Endometrial microvascular endothelial cells (primary cell): ENCODE results near the gene ST7. TPM values are rescaled to one million over a fixed set of nuclear protein-coding genes. Genes with fewer than 3 reads are reported as not detected.
"Not testable (repeated sequence)": the region's sequence is repeated elsewhere in the genome, so short reads cannot be mapped to it uniquely, and the experiment has no call there.

Experiments
- in situ Hi-C: cut with HindIII; loops from 2 replicates; pipeline ENCODE4 v1.10.0; 2017; ENCODE audit warnings: low sequenced_read_pairs, low pct_unique_long_range_greater_than_20kb; ENCODE audit errors: inconsistent ontology term
- total RNA-seq: library from RNA; depleted of rRNA; stranded (reverse); fragments of >200 nt; gene quantifications from one replicate; pipeline ENCODE4 v1.2.3, GENCODE V29; 2015; ENCODE audit errors: inconsistent ontology term

Gene ST7
- total RNA-seq, 1 donor from 2014 or later, result 24.0 TPM

DNA sequence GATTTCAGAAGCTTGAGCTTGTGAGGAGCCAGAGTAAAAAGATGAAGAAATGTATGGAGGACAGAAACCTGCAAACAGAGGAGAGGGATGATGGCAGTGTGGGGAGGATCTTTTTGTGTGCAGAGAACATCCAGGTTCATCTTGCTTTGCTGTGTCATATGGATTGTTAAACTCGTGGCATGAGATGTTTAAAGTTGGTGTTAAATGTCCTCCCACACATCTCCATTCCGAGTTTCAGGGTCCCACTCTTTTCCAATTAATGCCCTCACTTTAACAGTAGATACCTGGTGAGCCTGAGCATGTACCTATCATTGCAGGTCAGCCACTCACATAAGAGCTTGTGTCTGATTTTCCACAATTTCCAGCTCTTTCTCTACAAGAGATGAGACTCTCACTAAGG is 147.7 kb downstream of the ST7 start:
- in situ Hi-C loops, result no loop called here

DNA sequence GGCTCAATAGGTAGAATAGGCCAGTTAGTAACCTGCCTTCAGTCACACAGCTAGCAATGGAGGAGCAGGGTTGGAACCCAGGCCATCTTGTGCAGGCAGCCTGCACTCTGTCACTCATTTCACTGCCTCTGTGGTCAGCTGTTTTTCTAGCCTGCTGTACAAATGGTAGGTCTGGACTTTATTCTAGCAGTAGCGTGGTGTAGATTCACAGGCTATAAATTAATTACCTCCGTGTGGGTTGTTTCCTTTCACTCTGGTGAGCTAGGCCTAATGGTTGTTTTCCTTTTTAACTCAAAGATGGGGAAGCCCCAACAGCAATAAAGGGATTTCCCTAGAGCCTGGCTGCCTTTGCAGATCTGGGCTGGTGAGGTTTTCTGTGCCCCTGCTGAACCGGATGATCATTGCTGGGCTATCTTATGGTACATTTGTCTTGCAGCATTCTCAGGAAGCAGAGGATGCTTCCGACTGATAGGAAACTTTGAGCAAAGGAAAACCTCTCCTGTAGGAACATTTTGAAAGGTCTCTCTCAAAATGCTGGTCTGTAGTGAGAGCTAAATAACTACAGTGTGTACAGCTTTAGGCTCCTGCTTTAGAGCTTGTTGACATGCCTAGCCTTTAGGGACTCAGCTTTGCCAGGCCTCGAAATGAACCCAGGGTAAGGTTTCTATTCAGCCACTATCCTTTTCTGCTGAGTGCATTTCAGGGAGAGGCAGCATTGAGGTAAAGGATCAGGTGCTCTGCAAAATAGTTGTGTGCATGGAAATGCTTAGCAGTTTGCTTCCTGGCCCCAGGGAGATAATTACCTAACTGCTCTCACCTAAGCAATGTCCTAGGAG is 157.4 kb downstream of the ST7 start:
- in situ Hi-C loops, result no loop called here

DNA sequence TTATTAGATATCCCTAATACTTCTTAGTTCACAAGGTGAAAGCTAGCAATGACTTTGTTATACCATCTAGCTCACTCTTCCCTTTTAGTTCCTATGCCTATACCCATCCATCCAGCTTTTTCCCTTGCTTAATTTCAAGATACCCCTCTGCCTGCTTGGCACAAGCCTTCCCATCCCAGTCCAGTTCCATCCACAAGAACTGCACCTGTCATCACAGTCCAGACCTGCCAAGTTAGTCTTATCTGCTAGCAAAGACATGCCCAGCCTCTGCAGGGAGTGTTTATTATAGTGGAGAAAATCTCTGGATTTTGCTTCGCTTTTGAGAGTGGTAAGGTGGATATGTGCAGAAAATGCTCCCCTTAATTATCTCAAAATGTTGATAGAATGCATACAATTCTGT is 158.2 kb downstream of the ST7 start:
- in situ Hi-C loops, result no loop called here

DNA sequence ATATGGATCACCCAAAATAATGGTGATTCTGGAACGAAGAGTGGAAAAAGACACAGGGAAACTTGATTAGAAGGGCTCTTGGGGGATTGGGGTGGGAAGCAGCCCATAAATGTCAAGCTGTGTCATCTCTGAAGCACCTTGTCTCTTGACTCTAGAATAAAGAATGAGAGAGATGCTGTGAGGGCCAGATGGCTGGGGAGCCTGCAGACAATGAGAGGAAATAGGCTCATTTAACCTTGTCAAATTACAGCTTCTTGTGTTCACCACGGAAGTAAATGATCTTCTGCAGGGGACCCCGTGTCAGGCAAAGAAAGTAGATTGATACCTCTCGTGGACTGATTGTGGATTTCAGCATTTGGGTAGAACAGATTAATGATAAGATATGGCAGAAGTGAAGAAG is 159.3 kb downstream of the ST7 start:
- in situ Hi-C loops, result no loop called here

DNA sequence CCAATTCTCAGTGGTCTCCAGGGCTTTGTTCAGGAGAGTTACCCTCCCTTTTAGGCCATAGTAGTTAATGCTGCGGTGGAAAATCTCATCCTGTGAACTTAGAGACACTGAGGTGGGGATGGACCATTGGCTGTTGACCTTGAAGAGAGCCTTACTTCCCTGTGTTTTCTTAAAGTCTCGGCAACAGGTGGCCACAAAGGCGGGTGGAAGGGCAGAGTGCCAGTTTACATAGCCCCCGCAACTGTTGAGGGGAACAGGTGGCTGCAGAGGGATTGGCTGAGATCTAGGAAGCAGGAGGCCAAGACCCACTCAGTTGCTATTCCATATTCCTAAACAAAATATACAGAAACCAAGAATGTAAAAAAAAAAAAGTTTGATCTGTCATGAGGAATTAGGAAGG is 160.6 kb downstream of the ST7 start:
- in situ Hi-C loops, result no loop called here

DNA sequence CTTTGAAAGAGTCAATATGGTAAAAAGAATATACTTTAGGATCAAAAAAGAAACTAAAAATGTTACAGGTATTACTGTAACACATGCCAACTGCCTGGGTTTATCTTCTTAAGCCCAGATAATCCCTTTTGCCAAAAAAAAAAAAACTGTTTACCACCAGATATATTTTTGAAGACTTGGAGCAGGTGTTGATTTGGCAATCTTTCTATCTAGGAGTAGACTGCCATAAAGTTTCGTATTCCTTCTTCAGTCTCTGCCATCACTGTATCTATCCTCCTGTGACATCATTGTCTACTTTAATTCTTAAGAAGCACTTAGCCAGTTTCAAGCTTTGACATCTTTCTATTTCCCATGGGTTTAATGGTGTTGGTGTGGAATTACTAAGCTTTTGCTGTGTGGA is 161.0 kb downstream of the ST7 start:
- in situ Hi-C loops, result no loop called here

DNA sequence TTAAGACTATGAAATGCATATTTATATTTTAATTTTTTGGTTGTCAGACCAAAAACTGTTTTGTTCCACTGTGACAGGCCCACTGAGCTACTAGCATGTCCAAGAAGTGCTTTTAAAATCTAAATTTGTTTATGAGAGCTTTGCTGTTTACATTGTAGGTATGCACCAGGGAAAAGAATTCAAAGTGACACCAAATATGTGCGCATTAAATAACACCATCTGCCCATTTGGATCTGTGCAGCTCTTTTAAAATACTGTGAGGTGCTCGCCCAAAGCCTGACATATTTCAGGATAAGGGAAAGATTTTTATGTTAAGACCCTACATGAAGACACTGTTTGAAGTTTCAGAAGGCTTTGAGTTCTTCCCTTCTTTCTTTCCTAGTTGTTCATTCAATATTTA is 162.9 kb downstream of the ST7 start:
- in situ Hi-C loops, result no loop called here

DNA sequence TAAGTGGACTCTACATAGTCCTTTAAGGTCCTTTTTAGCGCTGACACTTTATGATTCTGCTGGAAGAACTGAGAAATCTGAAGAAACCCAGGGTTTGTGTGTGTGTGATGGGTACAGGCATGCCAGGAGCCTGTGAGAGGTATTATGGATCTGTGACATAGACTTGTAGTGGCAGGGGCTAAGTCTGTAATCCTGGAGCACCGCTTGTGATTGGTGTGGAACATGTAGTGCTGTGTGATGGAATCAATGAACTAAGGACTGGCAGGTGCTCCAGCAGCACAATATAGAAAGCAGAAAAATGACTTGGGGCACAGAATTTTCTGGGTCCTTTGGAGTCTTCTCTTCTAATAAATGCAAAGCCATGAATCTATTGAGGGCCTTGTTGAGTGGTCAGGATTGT is 163.9 kb downstream of the ST7 start:
- in situ Hi-C loops, result no loop called here

DNA sequence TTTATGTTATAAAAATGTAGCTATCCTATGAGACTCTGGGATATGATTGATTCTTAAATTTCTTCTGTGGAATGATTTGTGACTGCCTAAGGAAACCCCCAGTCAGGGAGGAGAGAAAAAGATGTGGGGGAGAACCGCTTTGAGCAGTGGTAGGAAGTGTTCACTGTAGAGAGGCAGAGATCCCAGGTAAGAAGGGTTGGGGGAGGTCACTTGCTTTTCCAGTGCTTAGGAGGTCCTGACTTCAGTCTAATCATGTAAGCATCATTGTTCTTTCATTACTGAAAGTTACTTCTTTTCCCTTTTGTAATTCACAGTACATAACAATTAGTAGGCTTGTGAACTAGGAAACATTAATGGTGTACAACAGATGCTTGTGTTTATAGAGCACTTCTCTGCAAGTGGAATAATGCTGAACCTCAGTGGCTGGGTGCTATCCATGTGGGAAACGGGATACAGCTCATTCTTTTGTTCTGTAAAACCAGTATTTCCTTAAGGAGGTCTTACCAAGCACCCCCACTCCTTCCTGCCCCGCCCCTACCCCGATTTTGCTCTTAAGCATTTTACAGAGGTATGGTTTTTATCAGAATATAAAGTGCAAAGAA is 165.4 kb downstream of the ST7 start:
- in situ Hi-C loops, result no loop called here

DNA sequence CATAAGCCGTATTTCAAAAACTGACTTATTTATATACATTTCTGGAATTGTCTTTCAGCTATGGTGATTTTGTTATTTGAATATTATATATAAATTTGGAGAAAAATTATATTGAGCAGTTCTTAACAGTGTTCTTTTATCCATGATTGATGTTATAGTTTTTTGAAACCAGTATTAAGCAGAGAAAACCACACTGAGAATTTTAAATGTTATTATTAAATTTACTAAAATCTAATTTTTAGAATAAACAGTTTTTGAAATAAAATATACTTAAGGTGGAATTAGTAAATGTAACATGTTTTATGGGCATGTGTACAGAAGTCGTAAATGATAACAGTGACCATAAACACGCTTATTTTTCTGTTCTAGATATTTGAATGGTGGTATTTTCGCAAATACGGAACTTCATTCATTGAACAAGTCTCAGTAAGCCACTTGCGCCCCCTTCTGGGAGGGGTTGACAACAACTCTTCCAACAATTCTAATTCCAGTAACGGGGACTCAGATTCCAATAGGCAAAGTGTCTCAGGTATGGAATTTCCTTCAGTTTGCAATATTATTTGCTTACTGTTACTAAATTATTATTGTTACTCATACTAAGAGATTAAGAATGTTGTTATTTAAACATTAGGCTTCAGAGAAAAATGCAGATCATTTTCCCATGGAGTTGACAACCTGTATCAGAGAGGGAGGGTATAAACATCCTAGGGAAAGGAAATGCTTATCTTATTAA is 166.1 kb downstream of the ST7 start:
- in situ Hi-C loops, result no loop called here

DNA sequence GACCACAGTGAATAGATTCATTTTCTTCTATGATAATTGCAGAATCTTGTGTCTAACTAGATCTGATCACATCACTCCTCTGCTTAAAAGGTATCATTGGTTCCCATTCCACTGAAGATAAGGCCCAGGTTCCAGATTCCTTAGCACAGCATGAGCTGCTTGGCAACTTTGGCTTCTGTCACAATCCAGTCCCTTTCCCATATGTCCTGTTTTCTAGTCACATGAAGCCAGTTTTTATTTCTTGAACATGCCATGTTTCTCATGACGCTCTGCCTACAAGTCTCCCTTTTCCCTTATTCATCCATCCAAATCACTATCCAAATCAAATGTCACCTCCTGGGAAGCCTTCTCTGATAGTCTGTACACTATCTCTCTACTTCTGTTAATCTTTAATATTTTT is 167.0 kb downstream of the ST7 start:
- in situ Hi-C loops, result not testable (repeated sequence)

DNA sequence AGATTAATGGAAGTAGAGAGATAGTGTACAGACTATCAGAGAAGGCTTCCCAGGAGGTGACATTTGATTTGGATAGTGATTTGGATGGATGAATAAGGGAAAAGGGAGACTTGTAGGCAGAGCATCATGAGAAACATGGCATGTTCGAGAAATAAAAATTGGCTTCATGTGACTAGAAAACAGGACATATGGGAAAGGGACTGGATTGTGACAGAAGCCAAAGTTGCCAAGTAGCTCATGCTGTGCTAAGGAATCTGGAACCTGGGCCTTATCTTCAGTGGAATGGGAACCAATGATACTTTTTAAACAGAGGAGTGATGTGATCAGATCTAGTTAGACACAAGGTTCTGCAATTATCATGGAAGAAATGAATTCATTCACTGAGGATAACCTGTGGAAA is 168.7 kb downstream of the ST7 start:
- in situ Hi-C loops, result not testable (repeated sequence)

DNA sequence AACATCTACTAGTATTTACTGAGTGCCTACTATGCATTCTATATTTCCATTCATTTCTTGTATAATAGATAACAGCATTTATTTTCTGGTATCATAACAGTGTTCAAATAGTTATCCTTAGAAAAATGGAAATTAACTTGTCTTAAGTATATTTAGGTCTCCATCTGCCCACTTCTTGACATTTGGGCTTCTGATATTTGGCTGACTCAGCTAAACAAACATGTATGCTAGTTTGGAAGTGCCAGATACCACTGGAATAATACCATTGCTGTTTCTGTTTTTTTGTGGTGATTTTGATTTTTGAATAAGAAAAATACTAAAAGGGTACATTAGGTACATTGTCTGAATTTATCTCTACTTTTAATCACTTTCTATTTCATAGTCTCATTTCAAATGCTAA is 169.2 kb downstream of the ST7 start:
- in situ Hi-C loops, result no loop called here

DNA sequence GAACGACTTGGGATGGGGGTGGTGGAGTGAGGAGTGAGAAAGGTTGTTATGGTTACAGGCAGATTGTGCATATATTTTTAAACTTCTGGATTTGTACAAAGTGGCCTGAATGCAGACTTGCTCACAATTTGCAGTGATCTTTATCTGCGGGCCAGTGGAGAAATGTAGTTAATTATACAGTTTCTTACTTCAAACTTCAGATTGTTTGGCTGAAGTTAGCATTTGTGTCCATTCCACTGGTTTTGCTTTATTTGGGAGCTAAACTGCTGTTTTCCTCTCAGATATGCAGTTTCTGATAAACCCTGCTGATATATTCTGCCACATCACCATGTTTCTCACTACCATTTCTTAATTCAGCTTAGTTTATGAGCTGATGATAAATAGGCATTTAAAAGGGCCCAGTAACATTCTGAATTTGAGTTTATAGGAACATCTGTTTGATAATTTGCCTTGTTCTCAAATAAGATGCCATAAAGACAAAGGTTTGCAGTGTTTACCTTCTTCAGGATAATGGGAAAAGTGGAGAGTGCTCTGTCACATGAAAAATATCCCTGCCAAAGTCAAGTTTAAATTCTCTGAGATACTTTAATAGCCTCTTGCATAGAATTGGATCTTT is 170.1 kb downstream of the ST7 start:
- in situ Hi-C loops, result no loop called here

DNA sequence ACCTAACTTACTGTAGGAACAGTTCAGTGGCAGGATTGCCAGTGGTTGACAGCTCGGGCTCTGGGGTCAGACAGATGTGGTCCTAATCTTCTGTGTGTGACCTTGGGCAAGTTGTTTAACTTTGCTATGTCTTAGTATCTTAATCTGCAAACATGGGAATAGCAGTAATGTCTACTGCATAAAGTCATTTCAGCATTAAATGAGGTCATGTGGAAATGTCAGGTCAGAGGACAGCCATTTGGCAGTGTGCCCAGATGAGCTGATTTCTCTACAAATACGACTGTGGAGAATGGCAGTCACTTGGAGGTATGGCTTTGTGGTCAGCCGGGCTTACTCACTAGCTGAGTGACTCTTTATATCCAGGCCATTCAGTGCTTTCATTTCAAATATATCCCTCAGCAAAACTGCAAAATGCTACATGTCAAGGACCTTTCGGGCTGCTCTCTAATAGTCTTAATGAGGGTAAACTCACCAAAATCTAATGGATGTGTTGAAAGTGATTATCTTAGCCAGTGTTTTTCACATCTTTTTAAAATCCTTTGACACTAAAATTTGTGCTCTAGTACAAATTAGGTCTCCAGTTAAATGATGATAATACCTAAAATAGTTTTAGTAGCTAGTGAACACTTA is 171.4 kb downstream of the ST7 start:
- in situ Hi-C loops, result no loop called here

DNA sequence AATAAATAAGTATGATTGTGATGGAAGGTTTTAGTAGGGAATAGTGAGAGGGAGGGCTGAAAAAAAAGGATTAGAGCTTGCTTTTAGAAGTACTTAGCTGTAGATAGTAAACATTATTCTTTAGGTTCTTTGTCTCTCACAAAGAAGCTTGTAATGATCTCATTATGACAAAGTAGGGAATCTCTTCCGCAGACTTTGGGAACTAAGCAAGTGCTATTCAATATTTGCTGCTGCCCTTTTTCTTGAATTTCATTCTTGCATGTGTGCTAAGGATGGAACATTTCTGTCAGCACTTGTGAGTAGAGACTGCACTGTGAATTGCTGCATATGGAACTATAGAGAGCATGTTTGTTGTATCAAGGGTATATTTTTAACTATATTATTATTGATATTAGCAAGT is 173.4 kb downstream of the ST7 start:
- in situ Hi-C loops, result no loop called here

DNA sequence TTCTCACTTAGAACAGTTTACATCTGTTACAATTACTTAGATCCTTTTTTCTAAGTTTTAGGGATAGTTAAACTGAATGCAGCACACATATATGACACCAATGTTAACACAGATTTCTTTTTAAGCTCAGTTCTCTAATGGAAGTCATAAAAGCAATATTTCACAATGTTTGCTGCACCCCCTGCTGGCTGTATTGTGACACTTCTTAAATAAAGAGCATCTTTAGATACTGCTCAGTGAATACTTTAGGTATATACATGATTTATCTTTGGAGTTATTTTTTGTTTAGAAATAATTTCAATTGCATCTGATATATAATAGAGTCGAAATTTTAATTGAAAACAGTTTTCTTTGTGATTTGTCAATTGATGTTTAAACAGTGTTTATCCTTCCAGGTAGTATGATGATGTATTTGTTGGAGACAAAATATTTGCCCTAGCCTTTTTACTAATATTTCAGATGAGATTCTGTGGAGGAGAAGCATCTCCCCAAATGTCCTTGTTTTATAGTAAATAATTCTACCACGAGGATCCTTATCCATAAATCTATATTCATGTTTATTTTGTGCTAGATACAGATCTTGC is 174.4 kb downstream of the ST7 start:
- in situ Hi-C loops, result no loop called here

DNA sequence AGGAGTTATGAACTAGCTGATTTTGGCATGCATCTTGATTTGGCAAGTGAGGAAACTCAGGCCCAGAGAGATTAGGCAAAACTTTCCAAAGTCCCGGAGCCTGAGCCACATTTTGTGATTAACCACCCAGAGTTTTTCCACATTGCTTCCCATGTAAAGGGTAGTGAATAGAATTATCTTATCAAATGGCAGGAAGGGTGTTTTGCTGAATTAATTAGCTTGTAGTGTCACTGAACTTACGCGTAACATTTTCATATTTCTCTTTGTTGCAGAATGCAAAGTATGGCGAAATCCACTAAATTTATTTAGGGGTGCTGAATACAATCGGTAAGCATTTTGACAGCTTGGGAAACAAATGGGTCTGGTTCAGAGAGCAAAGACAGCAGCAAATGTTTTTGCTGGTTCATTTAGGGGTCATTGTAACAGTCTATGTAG is 176.2 kb downstream of the ST7 start:
- in situ Hi-C loops, result no loop called here

DNA sequence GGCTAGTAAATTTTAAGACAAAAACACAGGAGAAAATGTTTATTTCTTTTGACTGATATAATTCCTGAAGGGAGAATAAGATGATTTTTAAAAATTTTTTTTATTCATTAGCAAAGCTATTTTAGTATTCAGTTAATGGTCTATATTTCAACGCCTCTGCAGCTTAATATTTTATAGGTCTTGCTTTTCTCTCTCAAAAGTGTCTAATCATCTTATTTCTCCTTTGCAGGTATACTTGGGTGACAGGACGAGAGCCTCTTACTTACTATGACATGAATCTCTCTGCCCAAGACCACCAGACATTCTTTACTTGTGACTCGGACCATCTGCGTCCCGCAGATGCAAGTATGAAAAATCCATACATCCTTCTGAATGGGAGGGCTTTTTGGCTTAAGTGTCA is 177.0 kb downstream of the ST7 start:
- in situ Hi-C loops, result no loop called here
